HepG2 (cell line): Measurements from ENCODE around the gene SEMA4B. TPM values are rescaled to one million over a fixed set of nuclear protein-coding genes. Genes with fewer than 3 reads are reported as not detected.

Source experiments
- ATAC-seq: fragments of 200-7000 bp; cut with Tn5 transposase; 3 replicates; pipeline ENCODE4 v1.9.1; 2020; ENCODE audit warnings: mild to moderate bottlenecking, moderate library complexity
- BruUV-seq: library from RNA; stranded (reverse); fragments of 400-500 nt; replicated peaks from 2 replicates; lab custom pipeline; 2021; lab: Mats Ljungman, UMichigan
- CTCF ChIA-PET: fragments of 300-600 bp; formaldehyde crosslinking; extraction: SDS; loops from one replicate; lab custom pipeline; 2021; ENCODE audit warnings: low total read pairs, inconsistent platforms, low intra/inter-chr PET ratio; lab: Yijun Ruan, JAX
- POLR2A ChIA-PET: fragments of 350-600 bp; sonication (Branson Sonifier 250); formaldehyde crosslinking; loops from one replicate; lab custom pipeline; 2020; ENCODE audit warnings: antibody characterized with exemption, inconsistent platforms; lab: Yijun Ruan, JAX
- DNase-seq: peaks from one replicate; pipeline ENCODE4 v3.0.0-alpha.2; 2015; ENCODE audit warnings: low spot score
- FAIRE-seq: peaks from 3 replicates; lab custom pipeline; 2011; peaks lifted over from hg19 to GRCh38; lab: Jason Lieb, UNC
- H2AFZ ChIP-seq: one replicate; pipeline ENCODE4 v1.6.1; 2011; ENCODE audit warnings: low read length, inconsistent platforms
- H3K27ac ChIP-seq: fragments of 300-600 bp; 3 replicates; pipeline ENCODE4 v1.8.0; 2011; ENCODE audit warnings: mixed run types, mild to moderate bottlenecking, mixed read lengths, low read length, inconsistent platforms; ENCODE audit not compliant: insufficient read depth; ENCODE audit errors: extremely low read length
- H3K27me3 ChIP-seq, 2 experiments: fragments of 200-600 bp in 1 of 2; 2 replicates in 1 of 2; 3 replicates in 1 of 2; pipeline versions ENCODE4 v1.6.0 to v1.8.0; 2011; ENCODE audit warnings: low read length in 2 of 2, mild to moderate bottlenecking in 2 of 2, moderate library complexity in 2 of 2, inconsistent platforms in 1 of 2; ENCODE audit not compliant: insufficient read depth in 2 of 2, control insufficient read depth in 1 of 2
- H3K36me3 ChIP-seq, 2 experiments: fragments of 200-600 bp in 1 of 2; replicated peaks in 1 of 2; 2 replicates in 1 of 2; 3 replicates in 1 of 2; pipeline versions ENCODE4 v1.5.1 to v1.8.0; 2011; ENCODE audit warnings: low read length in 2 of 2, inconsistent platforms in 1 of 2; ENCODE audit not compliant: insufficient read depth in 2 of 2, control insufficient read depth in 1 of 2
- H3K4me1 ChIP-seq: 2 replicates; pipeline ENCODE4 v1.5.1; 2012; ENCODE audit warnings: low read length, inconsistent platforms; ENCODE audit not compliant: insufficient read depth
- H3K4me2 ChIP-seq: 2 replicates; pipeline ENCODE4 v1.6.0; 2011; ENCODE audit warnings: low read depth, low read length, inconsistent platforms
- H3K4me3 ChIP-seq, 3 experiments: fragments of 200-600 bp in 1 of 3; sonication (generic), shearing (Covaris generic) in 1 of 3; replicated peaks in 1 of 3; 2 replicates each; pipeline ENCODE4 v1.5.1; 2011 to 2016; ENCODE audit warnings: low read length in 3 of 3, inconsistent platforms in 2 of 3, low read depth in 2 of 3, mild to moderate bottlenecking in 2 of 3, control low read depth in 1 of 3, mixed read lengths in 1 of 3; ENCODE audit not compliant: insufficient read depth in 1 of 3
- H3K79me2 ChIP-seq: one replicate; pipeline ENCODE4 v1.6.1; 2011; ENCODE audit warnings: low read length, inconsistent platforms; ENCODE audit not compliant: insufficient read depth
- H3K9ac ChIP-seq: 2 replicates; pipeline ENCODE4 v1.6.0; 2011; ENCODE audit warnings: mild to moderate bottlenecking, low read depth, low read length, inconsistent platforms; ENCODE audit not compliant: insufficient read depth
- H3K9me3 ChIP-seq: 2 replicates; pipeline ENCODE4 v1.5.1; 2012; ENCODE audit warnings: mild to moderate bottlenecking, low read length
- H4K20me1 ChIP-seq: 2 replicates; pipeline ENCODE4 v1.6.0; 2011; ENCODE audit warnings: inconsistent platforms, mild to moderate bottlenecking, low read length, moderate library complexity; ENCODE audit not compliant: insufficient read depth
- CREB1 ChIP-seq, 2 experiments: fragments of 450-650 bp in 1 of 2; IDR thresholded peaks; 2 replicates each; pipeline ENCODE4 v1.6.1; 2016 to 2017; ENCODE audit warnings: control low read depth in 1 of 2, mild to moderate bottlenecking in 1 of 2, missing compliant biosample characterization in 1 of 2, missing genetic modification characterization in 1 of 2
- ELF3 ChIP-seq: IDR thresholded peaks from 2 replicates; pipeline ENCODE4 v1.6.1; 2016; ENCODE audit warnings: missing genetic modification reagents, missing compliant biosample characterization
- GATAD2A ChIP-seq: IDR thresholded peaks from 2 replicates; pipeline ENCODE4 v1.6.1; 2016
- HNRNPK ChIP-seq: fragments of 200-400 bp; formaldehyde crosslinking; IDR thresholded peaks from 2 replicates; pipeline ENCODE4 v1.6.1; 2018; ENCODE audit warnings: low read length, low read depth, moderate library complexity, mild to moderate bottlenecking; ENCODE audit not compliant: poor library complexity, severe bottlenecking
- KDM2A ChIP-seq: sonication (generic); formaldehyde crosslinking; IDR thresholded peaks from 2 replicates; pipeline ENCODE4 v1.4.0; 2020; ENCODE audit warnings: low read depth, missing genetic modification reagents, borderline replicate concordance
- MXD3 ChIP-seq: IDR thresholded peaks from 2 replicates; pipeline ENCODE4 v1.6.1; 2016; ENCODE audit warnings: mild to moderate bottlenecking, missing biosample characterization, missing genetic modification reagents
- MYC ChIP-seq: sonication (generic); formaldehyde crosslinking; IDR thresholded peaks from 2 replicates; pipeline ENCODE4 v1.9.0; 2021; ENCODE audit warnings: missing genetic modification reagents, borderline replicate concordance
- NR2F6 ChIP-seq, 2 experiments: IDR thresholded peaks; 2 replicates each; pipeline ENCODE4 v1.6.1; 2016; ENCODE audit warnings: antibody characterized with exemption in 1 of 2, mild to moderate bottlenecking in 1 of 2
- PHF8 ChIP-seq: sonication (generic); formaldehyde crosslinking; IDR thresholded peaks from 2 replicates; pipeline ENCODE4 v1.5.0; 2020; ENCODE audit warnings: missing genetic modification reagents
- POLR2A ChIP-seq, 2 experiments: IDR thresholded peaks; 2 replicates each; pipeline ENCODE4 v1.6.1; 2011; ENCODE audit warnings: low read depth in 2 of 2, low read length in 2 of 2, mild to moderate bottlenecking in 1 of 2, moderate library complexity in 1 of 2; ENCODE audit not compliant: insufficient read depth in 1 of 2
- POLR2AphosphoS5 ChIP-seq: IDR thresholded peaks from 2 replicates; pipeline ENCODE4 v1.6.1; 2012; ENCODE audit warnings: low read depth, low read length
- ZFP91 ChIP-seq: sonication (generic); formaldehyde crosslinking; IDR thresholded peaks from 2 replicates; pipeline ENCODE4 v1.9.0; 2022; ENCODE audit warnings: missing genetic modification reagents, mild to moderate bottlenecking, borderline replicate concordance
- ZFX ChIP-seq: sonication (generic); formaldehyde crosslinking; IDR thresholded peaks from 2 replicates; pipeline ENCODE4 v1.4.0; 2020; ENCODE audit warnings: mild to moderate bottlenecking, low read depth, missing genetic modification reagents, moderate library complexity
- ZMYM4 ChIP-seq: sonication (generic); formaldehyde crosslinking; IDR thresholded peaks from 2 replicates; pipeline ENCODE4 v1.8.1; 2023; ENCODE audit warnings: mild to moderate bottlenecking, missing genetic modification reagents
- ZNF251 ChIP-seq: sonication (generic); formaldehyde crosslinking; IDR thresholded peaks from 2 replicates; pipeline ENCODE4 v1.9.0; 2021; ENCODE audit warnings: mild to moderate bottlenecking, missing genetic modification reagents
- ZNF317 ChIP-seq: sonication (generic); formaldehyde crosslinking; IDR thresholded peaks from 2 replicates; pipeline ENCODE4 v1.5.0; 2020; ENCODE audit warnings: mild to moderate bottlenecking, missing genetic modification reagents
- ZNF331 ChIP-seq: sonication (generic); formaldehyde crosslinking; IDR thresholded peaks from 2 replicates; pipeline ENCODE4 v1.4.0; 2020; ENCODE audit warnings: missing genetic modification reagents
- ZNF543 ChIP-seq: sonication (generic); formaldehyde crosslinking; IDR thresholded peaks from 2 replicates; pipeline ENCODE4 v1.4.0; 2020; ENCODE audit warnings: mild to moderate bottlenecking, missing genetic modification reagents
- ZNF557 ChIP-seq: sonication (generic); formaldehyde crosslinking; IDR thresholded peaks from 2 replicates; pipeline ENCODE4 v1.4.0; 2020; ENCODE audit warnings: missing genetic modification reagents
- WGBS: methylation state at CpG from one replicate; pipeline ENCODE4 v1.1.6; 2017; ENCODE audit warnings: low lambda C conversion rate; 5-methylcytosine and 5-hydroxymethylcytosine counted together
- in situ Hi-C: cut with HindIII; loops from 2 replicates; pipeline ENCODE4 v1.10.0; 2017; ENCODE audit warnings: low pct_unique_long_range_greater_than_20kb; ENCODE audit not compliant: extremely low pct_ligation_motif_present
- intact Hi-C: fragments of 100-400 bp; cut with micrococcal nuclease; formaldehyde crosslinking; loops from one replicate; pipeline ENCODE4 v1.10.0; 2022; ENCODE audit not compliant: unreplicated experiment
- polyA plus RNA-seq, 8 experiments: library from polyadenylated mRNA; depleted of rRNA in 3 of 8; stranded (reverse) in 7 of 8; unstranded in 1 of 8; fragments of >200 nt; fragmentation: Illumina TruSeq in 4 of 8; extraction: Trizol in 4 of 8; gene quantifications; 2 replicates each; pipeline versions ENCODE4 v1.2.1 to v1.2.3, GENCODE V29; 2011 to 2016; ENCODE audit warnings: low read depth in 4 of 8, missing spikeins in 1 of 8, mixed read lengths in 1 of 8; ENCODE audit not compliant: insufficient read depth in 1 of 8
- total RNA-seq, 5 experiments: library from RNA; depleted of rRNA; stranded (reverse); fragments of >200 nt; fragmentation: Illumina TruSeq; extraction: Trizol; gene quantifications; 2 replicates each; pipeline ENCODE4 v1.2.3, GENCODE V29; 2016; ENCODE audit warnings: low read depth in 1 of 5

SEMA4B gene
- total and polyA plus RNA-seq, 2 of the 13 experiments (the other 11 are each of a cell fraction or from before 2014, with no cell fraction given): 2.1 to 17.0 TPM

- TF ChIP-seq ZFP91 (CRISPR knock-in tag) (peak; percentile 87; the same call in 1 of the 2 replicates), ZFX (CRISPR knock-in tag) (peak; percentile 78)
These were observed 32.4 kb downstream of the SEMA4B start, which contains the start of gene CIB1 (continued) for GRCh38 chr15:90233387-90234095.

- POLR2A ChIA-PET: interaction anchor here (1.1 to 4.5 kb wide), 9 partner anchors 10 to 91 kb away, joined by 5 to 50 read pairs (median 9); partner anchors contain the start of genes NGRN, SEMA4B and TTLL13
- TF ChIP-seq ZNF331 (CRISPR knock-in tag) (0 out of 2 replicates have a peak, but pooled peaks have one; percentile 30), ELF3 (CRISPR knock-in tag) (peak; percentile 3; the same call in 1 of the 2 replicates), ZMYM4 (CRISPR knock-in tag) (0 out of 2 replicates have a peak, but pooled peaks have one; percentile 10), NR2F6 (IDR thresholded peaks at IDR 0.05) (no peak), NR2F6 (CRISPR knock-in tag; IDR thresholded peaks at IDR 0.05) (peak; percentile 42; the same call in 1 of the 2 replicates), ZNF251 (CRISPR knock-in tag) (no peak), GATAD2A (CRISPR knock-in tag) (peak; percentile 35; the same call in 1 of the 2 replicates), POLR2AphosphoS5 (peak; percentile 70), MYC (CRISPR knock-in tag) (peak; percentile 25; the same call in 1 of the 2 replicates), MXD3 (CRISPR knock-in tag) (no peak), PHF8 (peak; percentile 39; the same call in 1 of the 2 replicates), KDM2A (0 out of 2 replicates have a peak, but pooled peaks have one; percentile 4), ZNF557 (0 out of 2 replicates have a peak, but pooled peaks have one; percentile 16), ZNF543 (CRISPR knock-in tag) (peak; percentile 49; the same call in 1 of the 2 replicates), POLR2A (IDR thresholded peaks at IDR 0.05; ENCODE audit: insufficient read depth in 1 of 2, low read depth in 2 of 2, low read length in 2 of 2) (peak; percentile 33 to 83; a peak in 2 of 4 replicates), CREB1 (IDR thresholded peaks at IDR 0.05) (peak; percentile 62; the same call in 1 of the 2 replicates), CREB1 (CRISPR knock-in tag; IDR thresholded peaks at IDR 0.05) (no peak), ZNF317 (CRISPR knock-in tag) (0 out of 2 replicates have a peak, but pooled peaks have one; percentile 3), HNRNPK (peak; percentile 1)
These were observed 33.2 kb downstream of the SEMA4B start, which contains the start of gene GDPGP1 for GRCh38 chr15:90234096-90234988. Gene GDPGP1, plus strand, starts transcription at chr15:90234209. Its CDS starts 6,700 bp downstream, at chr15:90240909.

More at GRCh38 chr15:90234096-90234988, 33.2 kb downstream of the SEMA4B start, which contains the start of gene GDPGP1:
- intact Hi-C loops: loop anchor here (1.0 to 5.0 kb wide), 2 partner anchors 15 to 33 kb away; partner anchors contain the start of genes NGRN and TTLL13
- ATAC-seq (no peak), DNase-seq (peak; percentile 24), FAIRE-seq (peak; percentile 15)
- Histone ChIP-seq H3K9me3 (no peaks in the 10 kb centered on the region), H3K79me2 (peaks cover 8% of the 10 kb centered on the region), H3K4me1 (peaks cover 28% of the 10 kb centered on the region), H4K20me1 (no peaks in the 10 kb centered on the region), H3K4me2 (peak within 1 kb of the TSS; percentile 89), H3K9ac (peak within 1 kb of the TSS; percentile 83), H3K27ac (peak within 1 kb of the TSS; percentile 94), H3K36me3 (peaks cover 5 to 37% of the 10 kb centered on the region in 2 experiments), H3K4me3 (peak within 1 kb of the TSS; percentile 73 to 86 (median 80)), H3K27me3 (no peaks in the 10 kb centered on the region; a peak in 1 of 5 replicates), H2AFZ (peak within 1 kb of the TSS; percentile 76)
- in situ Hi-C loops: no loop called here
- TSS peak; percentile 80 for BruUV-seq
- CTCF ChIA-PET: no interaction called here
- 13% methylated on average over 12 of the region's 49 CpGs for WGBS
